K562 (cell line): Measurements from ENCODE around the gene NPNT. TPM values are rescaled to one million over a fixed set of nuclear protein-coding genes. Genes with fewer than 3 reads are reported as not detected.
A peak's percentile ranks its signal among the peaks of the same experiment; 100 is the strongest.

Experiments used
- ARID1B ChIP-seq: fragments of 450-650 bp; IDR thresholded peaks from 2 replicates; pipeline ENCODE4 v1.6.1; 2016; ENCODE audit warnings: antibody characterized with exemption, mild to moderate bottlenecking, inconsistent platforms
- BCL6 ChIP-seq: fragments of 250-450 bp; sonication (Bioruptor Pico); IDR thresholded peaks from 2 replicates; pipeline ENCODE4 v1.4.0; 2020
- BRF1 ChIP-seq: IDR thresholded peaks from 3 replicates; pipeline ENCODE4 v1.6.1; 2011; ENCODE audit warnings: borderline replicate concordance, mild to moderate bottlenecking; ENCODE audit not compliant: insufficient read length; ENCODE audit errors: extremely low read depth
- CBFA2T3 ChIP-seq: fragments of 450-650 bp; IDR thresholded peaks from 2 replicates; pipeline ENCODE4 v1.6.1; 2017
- EWSR1 ChIP-seq: fragments of 450-650 bp; IDR thresholded peaks from 2 replicates; pipeline ENCODE4 v1.6.1; 2018; ENCODE audit warnings: borderline replicate concordance, mild to moderate bottlenecking, low read depth, moderate library complexity; ENCODE audit not compliant: partially characterized antibody
- LEF1 ChIP-seq: fragments of 450-650 bp; IDR thresholded peaks from 2 replicates; pipeline ENCODE4 v1.6.1; 2016; ENCODE audit warnings: mild to moderate bottlenecking
- NELFE ChIP-seq: IDR thresholded peaks from 2 replicates; pipeline ENCODE4 v1.6.1; 2011; ENCODE audit warnings: mild to moderate bottlenecking; ENCODE audit not compliant: insufficient read depth, insufficient read length
- OTX1 ChIP-seq: fragments of 450-650 bp; formaldehyde crosslinking; IDR thresholded peaks from 2 replicates; pipeline ENCODE4 v1.4.0; 2022; ENCODE audit warnings: mild to moderate bottlenecking
- RAD51 ChIP-seq: fragments of 450-650 bp; IDR thresholded peaks from 2 replicates; pipeline ENCODE4 v1.7.1; 2016; ENCODE audit warnings: low read depth, mild to moderate bottlenecking, borderline replicate concordance
- RBM17 ChIP-seq: fragments of 200-400 bp; formaldehyde crosslinking; IDR thresholded peaks from 2 replicates; pipeline ENCODE4 v1.6.1; 2017; ENCODE audit warnings: low read depth, mild to moderate bottlenecking, low read length, borderline replicate concordance
- SETDB1 ChIP-seq: IDR thresholded peaks from one replicate; pipeline ENCODE4 v1.6.1; 2012; ENCODE audit warnings: low read length, control low read depth, inconsistent platforms
- SP2 ChIP-seq: IDR thresholded peaks from 2 replicates; pipeline ENCODE4 v1.6.1; 2011; ENCODE audit warnings: mild to moderate bottlenecking, low read depth, low read length, moderate library complexity; ENCODE audit not compliant: poor library complexity, severe bottlenecking; ENCODE audit errors: extremely low read depth
- TAF9B ChIP-seq: fragments of 450-650 bp; IDR thresholded peaks from 2 replicates; pipeline ENCODE4 v1.6.1; 2018; ENCODE audit warnings: mild to moderate bottlenecking; ENCODE audit not compliant: partially characterized antibody
- TAL1 ChIP-seq: fragments of 450-650 bp; IDR thresholded peaks from 2 replicates; pipeline ENCODE4 v1.6.1; 2016; ENCODE audit warnings: mild to moderate bottlenecking
- TBP ChIP-seq: optimal IDR thresholded peaks from 2 replicates; pipeline ENCODE3; 2011; ENCODE audit warnings: low read depth, low read length, improper control_type of control experiment
- ZNF282 ChIP-seq: sonication (generic); formaldehyde crosslinking; IDR thresholded peaks from 2 replicates; pipeline ENCODE4 v1.8.1; 2023; ENCODE audit warnings: missing genetic modification reagents
- ZNF311 ChIP-seq: fragments of 250-450 bp; sonication (Bioruptor Pico); IDR thresholded peaks from 2 replicates; pipeline ENCODE4 v1.4.0; 2020; ENCODE audit warnings: mild to moderate bottlenecking, moderate library complexity
- ZNF316 ChIP-seq: fragments of 450-650 bp; IDR thresholded peaks from 2 replicates; pipeline ENCODE4 v1.6.1; 2016
- ZNF707 ChIP-seq: fragments of 250-450 bp; sonication (Bioruptor Pico); conservative IDR thresholded peaks from 2 replicates; pipeline ENCODE4 v1.8.0; 2022; ENCODE audit warnings: inconsistent platforms, mild to moderate bottlenecking, moderate library complexity
- polyA plus RNA-seq, 8 experiments: library from polyadenylated mRNA; depleted of rRNA in 4 of 8; stranded (reverse) in 5 of 8; unstranded in 3 of 8; fragments of >200 nt; fragmentation: Nextera tagmentation in 2 of 8; fragmentation: Illumina TruSeq in 1 of 8; extraction: Ambion mirVana in 2 of 8; extraction: Trizol in 1 of 8; gene quantifications; 2 replicates each; pipeline versions ENCODE4 v1.2.1 to v1.2.3, GENCODE V29; 2011 to 2014; ENCODE audit warnings: inconsistent platforms in 1 of 8, missing spikeins in 1 of 8
- total RNA-seq, 7 experiments: library from RNA; depleted of rRNA in 6 of 7; stranded (reverse); fragments of >200 nt in 6 of 7; fragmentation: Illumina TruSeq in 2 of 7; extraction: Trizol in 2 of 7; gene quantifications; 2 replicates each; pipeline versions ENCODE4 v1.2.1 to v1.2.3, GENCODE V29; 2011 to 2021; ENCODE audit warnings: low replicate concordance in 1 of 7
- TF ChIP-seq, protein P1 (sequence below), 3 experiments: IDR thresholded peaks in 2 of 3; conservative IDR thresholded peaks in 1 of 3; 2 replicates each; pipeline ENCODE4 v1.5.1; 2011 to 2012; ENCODE audit warnings: low read length in 3 of 3, mild to moderate bottlenecking in 3 of 3, control low read depth in 2 of 3, improper control_type of control experiment in 1 of 3, inconsistent platforms in 1 of 3, low read depth in 1 of 3, mixed read lengths in 1 of 3, moderate library complexity in 1 of 3; ENCODE audit not compliant: insufficient read depth in 2 of 3
- TF ChIP-seq, protein P2 (sequence below): fragments of 450-650 bp; formaldehyde crosslinking; IDR thresholded peaks from 2 replicates; pipeline ENCODE4 v1.4.0; 2020; ENCODE audit warnings: mild to moderate bottlenecking, moderate library complexity
- TF ChIP-seq, protein P3 (sequence below): fragments of 450-650 bp; IDR thresholded peaks from one replicate; pipeline ENCODE4 v1.6.1; 2018; ENCODE audit warnings: mild to moderate bottlenecking, moderate library complexity; ENCODE audit not compliant: partially characterized antibody
- TF ChIP-seq, protein P4 (sequence below): fragments of 200-800 bp; sonication (Bioruptor generic); IDR thresholded peaks from 2 replicates; pipeline ENCODE4 v1.6.1; 2017; ENCODE audit warnings: missing genetic modification characterization, missing compliant biosample characterization

NPNT gene
- total and polyA plus RNA-seq, 9 of the 15 experiments (the other 6 are each of a cell fraction or from before 2014, with no cell fraction given): 0.22 TPM; not detected in 8

DNA sequence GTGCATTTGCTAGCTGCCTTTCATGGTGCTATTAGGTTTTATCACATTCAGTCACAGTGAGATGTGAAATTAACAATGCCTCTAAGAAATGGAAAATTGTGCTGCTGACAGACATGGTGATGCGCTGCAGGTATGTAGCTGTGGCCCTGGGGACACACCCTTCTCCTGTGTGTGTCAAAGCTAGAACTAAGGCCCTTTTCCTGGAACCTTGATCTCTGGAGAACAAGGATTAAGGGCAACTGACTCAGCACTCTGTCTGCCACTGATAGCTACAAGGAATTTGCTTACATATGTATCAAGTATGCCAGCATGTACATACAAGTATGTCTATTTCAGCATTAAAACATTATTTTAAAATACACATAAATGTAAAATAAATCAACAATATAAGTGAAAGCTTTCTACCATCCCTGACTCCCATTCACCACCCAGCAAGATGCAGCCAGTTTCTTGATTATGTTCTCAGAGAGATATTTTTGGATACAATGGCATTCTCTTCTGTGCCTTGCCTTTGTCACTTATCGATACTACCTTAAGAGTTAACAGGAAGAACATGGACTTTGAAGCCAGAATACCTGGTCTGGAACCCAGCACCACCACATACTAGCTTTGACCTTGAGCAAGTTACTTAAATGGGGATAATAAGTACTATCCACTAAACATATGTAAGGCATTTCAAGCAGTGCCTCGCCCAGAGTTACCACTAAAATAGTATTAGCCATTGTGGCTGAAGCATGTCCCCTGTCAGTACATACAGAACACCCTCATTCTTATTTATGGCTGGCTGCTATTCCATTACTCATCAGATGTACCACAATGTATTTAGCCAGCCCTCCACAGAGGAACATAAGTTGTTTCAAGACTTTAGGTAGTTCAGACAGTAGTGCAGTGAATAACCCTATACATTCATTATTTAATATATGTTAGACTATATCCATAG lies 68.5 kb downstream of the NPNT start (continued):
- TF ChIP-seq, protein P1, sequence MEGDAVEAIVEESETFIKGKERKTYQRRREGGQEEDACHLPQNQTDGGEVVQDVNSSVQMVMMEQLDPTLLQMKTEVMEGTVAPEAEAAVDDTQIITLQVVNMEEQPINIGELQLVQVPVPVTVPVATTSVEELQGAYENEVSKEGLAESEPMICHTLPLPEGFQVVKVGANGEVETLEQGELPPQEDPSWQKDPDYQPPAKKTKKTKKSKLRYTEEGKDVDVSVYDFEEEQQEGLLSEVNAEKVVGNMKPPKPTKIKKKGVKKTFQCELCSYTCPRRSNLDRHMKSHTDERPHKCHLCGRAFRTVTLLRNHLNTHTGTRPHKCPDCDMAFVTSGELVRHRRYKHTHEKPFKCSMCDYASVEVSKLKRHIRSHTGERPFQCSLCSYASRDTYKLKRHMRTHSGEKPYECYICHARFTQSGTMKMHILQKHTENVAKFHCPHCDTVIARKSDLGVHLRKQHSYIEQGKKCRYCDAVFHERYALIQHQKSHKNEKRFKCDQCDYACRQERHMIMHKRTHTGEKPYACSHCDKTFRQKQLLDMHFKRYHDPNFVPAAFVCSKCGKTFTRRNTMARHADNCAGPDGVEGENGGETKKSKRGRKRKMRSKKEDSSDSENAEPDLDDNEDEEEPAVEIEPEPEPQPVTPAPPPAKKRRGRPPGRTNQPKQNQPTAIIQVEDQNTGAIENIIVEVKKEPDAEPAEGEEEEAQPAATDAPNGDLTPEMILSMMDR (IDR thresholded peaks at IDR 0.05 in 2 of 3, conservative IDR thresholded peaks at IDR 0.05 in 1 of 3; ENCODE audit: insufficient read depth in 2 of 3, low read depth in 1 of 3, low read length in 3 of 3): no peak
- no peak for TF ChIP-seq SETDB1
- no peak for TF ChIP-seq EWSR1
- TF ChIP-seq CBFA2T3: peak; percentile 89
- peak; percentile 98 for TF ChIP-seq ZNF316
- TF ChIP-seq NELFE: no peak
- TF ChIP-seq TAL1: peak; percentile 83
- TF ChIP-seq RBM17: no peak
- no peak for TF ChIP-seq ZNF707 (CRISPR knock-in tag)
- TF ChIP-seq ZNF311 (CRISPR knock-in tag): no peak
- no peak for TF ChIP-seq OTX1
- TF ChIP-seq ZNF282 (CRISPR knock-in tag): no peak
- TF ChIP-seq RAD51: no peak
- no peak for TF ChIP-seq TBP
- TF ChIP-seq, protein P2, sequence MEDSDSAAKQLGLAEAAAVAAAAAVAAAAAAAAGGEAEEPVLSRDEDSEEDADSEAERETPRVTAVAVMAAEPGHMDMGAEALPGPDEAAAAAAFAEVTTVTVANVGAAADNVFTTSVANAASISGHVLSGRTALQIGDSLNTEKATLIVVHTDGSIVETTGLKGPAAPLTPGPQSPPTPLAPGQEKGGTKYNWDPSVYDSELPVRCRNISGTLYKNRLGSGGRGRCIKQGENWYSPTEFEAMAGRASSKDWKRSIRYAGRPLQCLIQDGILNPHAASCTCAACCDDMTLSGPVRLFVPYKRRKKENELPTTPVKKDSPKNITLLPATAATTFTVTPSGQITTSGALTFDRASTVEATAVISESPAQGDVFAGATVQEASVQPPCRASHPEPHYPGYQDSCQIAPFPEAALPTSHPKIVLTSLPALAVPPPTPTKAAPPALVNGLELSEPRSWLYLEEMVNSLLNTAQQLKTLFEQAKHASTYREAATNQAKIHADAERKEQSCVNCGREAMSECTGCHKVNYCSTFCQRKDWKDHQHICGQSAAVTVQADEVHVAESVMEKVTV: no peak
- TF ChIP-seq, protein P3, sequence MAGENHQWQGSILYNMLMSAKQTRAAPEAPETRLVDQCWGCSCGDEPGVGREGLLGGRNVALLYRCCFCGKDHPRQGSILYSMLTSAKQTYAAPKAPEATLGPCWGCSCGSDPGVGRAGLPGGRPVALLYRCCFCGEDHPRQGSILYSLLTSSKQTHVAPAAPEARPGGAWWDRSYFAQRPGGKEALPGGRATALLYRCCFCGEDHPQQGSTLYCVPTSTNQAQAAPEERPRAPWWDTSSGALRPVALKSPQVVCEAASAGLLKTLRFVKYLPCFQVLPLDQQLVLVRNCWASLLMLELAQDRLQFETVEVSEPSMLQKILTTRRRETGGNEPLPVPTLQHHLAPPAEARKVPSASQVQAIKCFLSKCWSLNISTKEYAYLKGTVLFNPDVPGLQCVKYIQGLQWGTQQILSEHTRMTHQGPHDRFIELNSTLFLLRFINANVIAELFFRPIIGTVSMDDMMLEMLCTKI: no peak
- peak; percentile 94 for TF ChIP-seq ARID1B
- no peak for TF ChIP-seq BRF1
- TF ChIP-seq, protein P4, sequence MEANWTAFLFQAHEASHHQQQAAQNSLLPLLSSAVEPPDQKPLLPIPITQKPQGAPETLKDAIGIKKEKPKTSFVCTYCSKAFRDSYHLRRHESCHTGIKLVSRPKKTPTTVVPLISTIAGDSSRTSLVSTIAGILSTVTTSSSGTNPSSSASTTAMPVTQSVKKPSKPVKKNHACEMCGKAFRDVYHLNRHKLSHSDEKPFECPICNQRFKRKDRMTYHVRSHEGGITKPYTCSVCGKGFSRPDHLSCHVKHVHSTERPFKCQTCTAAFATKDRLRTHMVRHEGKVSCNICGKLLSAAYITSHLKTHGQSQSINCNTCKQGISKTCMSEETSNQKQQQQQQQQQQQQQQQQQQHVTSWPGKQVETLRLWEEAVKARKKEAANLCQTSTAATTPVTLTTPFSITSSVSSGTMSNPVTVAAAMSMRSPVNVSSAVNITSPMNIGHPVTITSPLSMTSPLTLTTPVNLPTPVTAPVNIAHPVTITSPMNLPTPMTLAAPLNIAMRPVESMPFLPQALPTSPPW (CRISPR knock-in tag): no peak
- TF ChIP-seq LEF1: 0 out of 2 replicates have a peak, but pooled peaks have one; percentile 32
- TF ChIP-seq BCL6: no peak
- no peak for TF ChIP-seq SP2
- TF ChIP-seq TAF9B: peak; percentile 47
